Activated naive CD8-positive, alpha-beta T cell treated with anti-CD3 and anti-CD28 coated beads for 36 hours (primary cell): ENCODE results near the gene ACTL7A. TPM values are rescaled to one million over a fixed set of nuclear protein-coding genes. Genes with fewer than 3 reads are reported as not detected.
"Not testable (repeated sequence)": the region's sequence is repeated elsewhere in the genome, so short reads cannot be mapped to it uniquely, and the experiment has no call there.

ENCODE experiments used
- DNase-seq: peaks from one replicate; pipeline ENCODE4 v3.0.0; 2021
- H3K27ac Mint-ChIP-seq: one replicate; pipeline ENCODE4 v1.8.0; 2022; ENCODE audit warnings: mild to moderate bottlenecking, moderate library complexity, mixed read lengths
- H3K27me3 Mint-ChIP-seq: one replicate; pipeline ENCODE4 v1.8.0; 2022; ENCODE audit warnings: mild to moderate bottlenecking, mixed read lengths
- H3K36me3 Mint-ChIP-seq: one replicate; pipeline ENCODE4 v1.8.0; 2021; ENCODE audit warnings: mild to moderate bottlenecking, mixed read lengths
- H3K4me1 Mint-ChIP-seq: one replicate; pipeline ENCODE4 v1.8.0; 2021; ENCODE audit warnings: mixed read lengths
- H3K4me3 Mint-ChIP-seq: one replicate; pipeline ENCODE4 v1.8.0; 2022; ENCODE audit warnings: mild to moderate bottlenecking, moderate library complexity, mixed read lengths
- H3K9me3 Mint-ChIP-seq: one replicate; pipeline ENCODE4 v1.8.0; 2022; ENCODE audit warnings: mixed read lengths
- total RNA-seq, 2 experiments: library from RNA; stranded (reverse); gene quantifications; one replicate each; pipeline ENCODE4 v1.2.3, GENCODE V29; 2021

Gene ACTL7A
- total RNA-seq, 2 experiments from 2014 or later, result not detected

- not testable (repeated sequence) for H3K27me3 Mint-ChIP-seq, H3K4me3 Mint-ChIP-seq, H3K9me3 Mint-ChIP-seq, DNase-seq, H3K27ac Mint-ChIP-seq, H3K36me3 Mint-ChIP-seq
- H3K4me1 Mint-ChIP-seq, result peaks cover 16% of the 10 kb centered on the region
These were observed 22.5 kb upstream of the ACTL7A start for GRCh38 chr9:108839561-108839960.

GRCh38 chr9:108842610-108843295 is 19.3 kb upstream of the ACTL7A start:
- H3K36me3 Mint-ChIP-seq, result no peaks in the 10 kb centered on the region
- H3K4me1 Mint-ChIP-seq, result peaks cover 11% of the 10 kb centered on the region
- H3K9me3 Mint-ChIP-seq, result peaks cover 3% of the 10 kb centered on the region
- peak overlapping the region; percentile 30 for H3K4me3 Mint-ChIP-seq
- DNase-seq, result peak; percentile 13
- no peaks in the 10 kb centered on the region for H3K27me3 Mint-ChIP-seq
- H3K27ac Mint-ChIP-seq, result peak overlapping the region; percentile 47

GRCh38 chr9:108844391-108844790 is 17.7 kb upstream of the ACTL7A start:
- no peak overlapping the region for H3K4me3 Mint-ChIP-seq
- no peak overlapping the region for H3K27ac Mint-ChIP-seq
- H3K9me3 Mint-ChIP-seq, result peaks cover 3% of the 10 kb centered on the region
- H3K36me3 Mint-ChIP-seq, result no peaks in the 10 kb centered on the region
- peaks cover 11% of the 10 kb centered on the region for H3K4me1 Mint-ChIP-seq
- no peaks in the 10 kb centered on the region for H3K27me3 Mint-ChIP-seq
- DNase-seq, result no peak

- Mint-ChIP-seq H3K4me3 (no peak overlapping the region), H3K27ac (no peak overlapping the region), H3K9me3 (peaks cover 3% of the 10 kb centered on the region), H3K27me3 (no peaks in the 10 kb centered on the region), H3K36me3 (no peaks in the 10 kb centered on the region), H3K4me1 (peaks cover 11% of the 10 kb centered on the region)
- no peak for DNase-seq
These were observed 17.2 kb upstream of the ACTL7A start for GRCh38 chr9:108844856-108845255.

- H3K4me1 Mint-ChIP-seq, result peaks cover 11% of the 10 kb centered on the region
- peaks cover 4% of the 10 kb centered on the region for H3K27me3 Mint-ChIP-seq
- DNase-seq, result no peak
- no peak overlapping the region for H3K27ac Mint-ChIP-seq
- H3K4me3 Mint-ChIP-seq, result no peak overlapping the region
- H3K9me3 Mint-ChIP-seq, result peaks cover 3% of the 10 kb centered on the region
- H3K36me3 Mint-ChIP-seq, result no peaks in the 10 kb centered on the region
These were observed 16.6 kb upstream of the ACTL7A start for GRCh38 chr9:108845507-108845906.

GRCh38 chr9:108845947-108846346 is 16.1 kb upstream of the ACTL7A start:
- H3K4me3 Mint-ChIP-seq, result no peak overlapping the region
- H3K27ac Mint-ChIP-seq, result no peak overlapping the region
- no peak for DNase-seq
- no peaks in the 10 kb centered on the region for H3K36me3 Mint-ChIP-seq
- peaks cover 11% of the 10 kb centered on the region for H3K4me1 Mint-ChIP-seq
- H3K27me3 Mint-ChIP-seq, result peaks cover 4% of the 10 kb centered on the region
- peaks cover 3% of the 10 kb centered on the region for H3K9me3 Mint-ChIP-seq

GRCh38 chr9:108848296-108848695 is 13.8 kb upstream of the ACTL7A start:
- H3K27ac Mint-ChIP-seq, H3K27me3 Mint-ChIP-seq, DNase-seq, H3K4me3 Mint-ChIP-seq, H3K36me3 Mint-ChIP-seq, H3K9me3 Mint-ChIP-seq, H3K4me1 Mint-ChIP-seq: not testable (repeated sequence)

GRCh38 chr9:108850293-108850897 is 11.7 kb upstream of the ACTL7A start:
- no peak overlapping the region for H3K4me3 Mint-ChIP-seq
- no peak overlapping the region for H3K27ac Mint-ChIP-seq
- H3K4me1 Mint-ChIP-seq, result no peaks in the 10 kb centered on the region
- peaks cover 4% of the 10 kb centered on the region for H3K27me3 Mint-ChIP-seq
- DNase-seq, result no peak
- no peaks in the 10 kb centered on the region for H3K9me3 Mint-ChIP-seq
- H3K36me3 Mint-ChIP-seq, result no peaks in the 10 kb centered on the region

- no peaks in the 10 kb centered on the region for H3K36me3 Mint-ChIP-seq
- no peak for DNase-seq
- H3K4me1 Mint-ChIP-seq, result no peaks in the 10 kb centered on the region
- no peak overlapping the region for H3K27ac Mint-ChIP-seq
- no peaks in the 10 kb centered on the region for H3K9me3 Mint-ChIP-seq
- peaks cover 4% of the 10 kb centered on the region for H3K27me3 Mint-ChIP-seq
- H3K4me3 Mint-ChIP-seq, result no peak overlapping the region
These were observed 10.9 kb upstream of the ACTL7A start for GRCh38 chr9:108851138-108851537.

GRCh38 chr9:108852079-108852478 is 10.0 kb upstream of the ACTL7A start:
- Mint-ChIP-seq H3K27me3 (peaks cover 4% of the 10 kb centered on the region), H3K27ac (no peak overlapping the region), H3K4me1 (no peaks in the 10 kb centered on the region), H3K36me3 (no peaks in the 10 kb centered on the region), H3K9me3 (no peaks in the 10 kb centered on the region), H3K4me3 (no peak overlapping the region)
- no peak for DNase-seq

GRCh38 chr9:108854094-108854493 is 8.0 kb upstream of the ACTL7A start:
- Mint-ChIP-seq H3K36me3 (no peaks in the 10 kb centered on the region), H3K9me3 (no peaks in the 10 kb centered on the region), H3K27me3 (peaks cover 7% of the 10 kb centered on the region), H3K4me3 (no peak overlapping the region), H3K27ac (no peak overlapping the region), H3K4me1 (no peaks in the 10 kb centered on the region)
- no peak for DNase-seq

GRCh38 chr9:108854641-108855528 is 7.2 kb upstream of the ACTL7A start:
- Mint-ChIP-seq H3K9me3 (no peaks in the 10 kb centered on the region), H3K4me3 (no peak overlapping the region), H3K27ac (no peak overlapping the region), H3K4me1 (peaks cover 2% of the 10 kb centered on the region), H3K27me3 (peaks cover 7% of the 10 kb centered on the region), H3K36me3 (no peaks in the 10 kb centered on the region)
- DNase-seq, result no peak

- Mint-ChIP-seq H3K4me1 (peaks cover 4% of the 10 kb centered on the region), H3K27me3 (peaks cover 4% of the 10 kb centered on the region), H3K27ac (no peak overlapping the region), H3K36me3 (no peaks in the 10 kb centered on the region), H3K4me3 (no peak overlapping the region), H3K9me3 (no peaks in the 10 kb centered on the region)
- no peak for DNase-seq
These were observed 6.6 kb upstream of the ACTL7A start for GRCh38 chr9:108855529-108855886.

GRCh38 chr9:108855888-108856287 is 6.2 kb upstream of the ACTL7A start, which contains the start of gene ACTL7B:
Gene ACTL7B, minus strand, starts transcription at chr9:108855986. Its CDS starts 56 bp downstream, at chr9:108855930.
- Mint-ChIP-seq H3K4me3 (no peak within 1 kb of the TSS), H3K9me3 (no peaks in the 10 kb centered on the region), H3K27ac (no peak within 1 kb of the TSS), H3K27me3 (peaks cover 4% of the 10 kb centered on the region), H3K4me1 (peaks cover 4% of the 10 kb centered on the region), H3K36me3 (no peaks in the 10 kb centered on the region)
- DNase-seq, result no peak

GRCh38 chr9:108857572-108857971 is 4.5 kb upstream of the ACTL7A start:
- no peaks in the 10 kb centered on the region for H3K9me3 Mint-ChIP-seq
- peaks cover 4% of the 10 kb centered on the region for H3K27me3 Mint-ChIP-seq
- no peaks in the 10 kb centered on the region for H3K36me3 Mint-ChIP-seq
- H3K4me1 Mint-ChIP-seq, result peaks cover 4% of the 10 kb centered on the region
- H3K27ac Mint-ChIP-seq, result no peak overlapping the region
- no peak for DNase-seq
- H3K4me3 Mint-ChIP-seq, result no peak overlapping the region
